A549 (cell line): Measurements from ENCODE around the gene HSCB. TPM values are rescaled to one million over a fixed set of nuclear protein-coding genes. Genes with fewer than 3 reads are reported as not detected.

Experiments used
- ATAC-seq, 2 experiments: fragments of 200-7000 bp in 1 of 2; fragments of >200 bp in 1 of 2; cut with Nextera tagmentation in 1 of 2; cut with Tn5 transposase in 1 of 2; 3 replicates each; pipeline versions ENCODE4 v1.8.0 to v1.9.1; 2018 to 2020; ENCODE audit warnings: mild to moderate bottlenecking in 1 of 2, moderate library complexity in 1 of 2
- CTCF ChIA-PET: fragments of 300-600 bp; sonication (Branson Sonifier 250); formaldehyde crosslinking; extraction: SDS; loops from one replicate; lab custom pipeline; 2021; ENCODE audit warnings: antibody characterized with exemption, inconsistent platforms; lab: Yijun Ruan, JAX
- POLR2A ChIA-PET: fragments of 350-600 bp; formaldehyde crosslinking; extraction: SDS; loops from one replicate; lab custom pipeline; 2021; ENCODE audit warnings: antibody characterized with exemption, inconsistent platforms; lab: Yijun Ruan, JAX
- DNase-seq, 2 experiments: peaks; one replicate each; pipeline versions ENCODE4 v3.0.0 to v3.0.0-alpha.2; 2011 to 2016; ENCODE audit warnings: low read depth in 1 of 2, low spot score in 1 of 2
- FAIRE-seq: peaks from 2 replicates; lab custom pipeline; 2011; peaks lifted over from hg19 to GRCh38; lab: Jason Lieb, UNC
- H3K27ac ChIP-seq, 2 experiments: fragments of >200 bp; sonication (Bioruptor Twin); formaldehyde crosslinking; 3 replicates each; pipeline ENCODE4 v1.5.1; 2016 to 2017
- H3K4me1 ChIP-seq: fragments of >200 bp; sonication (Bioruptor Twin); formaldehyde crosslinking; 3 replicates; pipeline ENCODE4 v1.6.1; 2016
- H3K4me2 ChIP-seq: fragments of >200 bp; sonication (Bioruptor Twin); formaldehyde crosslinking; 3 replicates; pipeline ENCODE4 v1.6.1; 2016
- H3K4me3 ChIP-seq: fragments of >200 bp; sonication (Bioruptor Twin); formaldehyde crosslinking; 3 replicates; pipeline ENCODE4 v1.5.1; 2016
- H3K9me3 ChIP-seq: fragments of >200 bp; sonication (Bioruptor Twin); formaldehyde crosslinking; 3 replicates; pipeline ENCODE4 v1.6.1; 2016
- CBX2 ChIP-seq: fragments of 200-600 bp; sonication (generic); IDR thresholded peaks from 2 replicates; pipeline ENCODE4 v1.6.1; 2016; ENCODE audit warnings: low read depth, mild to moderate bottlenecking, borderline replicate concordance
- CBX8 ChIP-seq: fragments of 200-600 bp; sonication (generic); IDR thresholded peaks from 2 replicates; pipeline ENCODE4 v1.6.1; 2016
- EHF ChIP-seq: fragments of 250-450 bp; sonication (Bioruptor Pico); IDR thresholded peaks from 2 replicates; pipeline ENCODE4 v1.5.0; 2020; ENCODE audit warnings: mild to moderate bottlenecking
- EHMT2 ChIP-seq: fragments of 200-600 bp; sonication (generic); IDR thresholded peaks from 2 replicates; pipeline ENCODE4 v1.6.1; 2016; ENCODE audit warnings: antibody characterized with exemption, low read depth, mild to moderate bottlenecking, moderate library complexity
- ELK1 ChIP-seq: fragments of 150-350 bp; IDR thresholded peaks from 2 replicates; pipeline ENCODE4 v1.6.1; 2014; ENCODE audit warnings: low read depth, mild to moderate bottlenecking, low read length
- FOSL2 ChIP-seq, 2 experiments: fragments of 450-650 bp in 1 of 2; fragments of >200 bp in 1 of 2; sonication (Bioruptor Twin) in 1 of 2; formaldehyde crosslinking; IDR thresholded peaks; 2 replicates each; pipeline versions ENCODE4 v1.5.0 to v1.6.1; 2016 to 2020; ENCODE audit warnings: mild to moderate bottlenecking in 1 of 2, moderate library complexity in 1 of 2
- HES2 ChIP-seq: fragments of >200 bp; sonication (Bioruptor Twin); formaldehyde crosslinking; IDR thresholded peaks from 2 replicates; pipeline ENCODE4 v1.6.1; 2016
- HEYL ChIP-seq: fragments of 250-450 bp; sonication (Bioruptor Pico); IDR thresholded peaks from 2 replicates; pipeline ENCODE4 v1.8.0; 2021; ENCODE audit warnings: mild to moderate bottlenecking, moderate library complexity
- HMGXB4 ChIP-seq: fragments of 250-450 bp; sonication (Bioruptor Pico); IDR thresholded peaks from 2 replicates; pipeline ENCODE4 v1.5.0; 2021; ENCODE audit warnings: mild to moderate bottlenecking, moderate library complexity, borderline replicate concordance
- JUN ChIP-seq, 2 experiments: fragments of >200 bp; sonication (Bioruptor Twin); formaldehyde crosslinking; IDR thresholded peaks; 2 replicates in 1 of 2; 3 replicates in 1 of 2; pipeline ENCODE4 v1.6.1; 2016 to 2017
- KDM1A ChIP-seq: fragments of 200-600 bp; sonication (generic); IDR thresholded peaks from 2 replicates; pipeline ENCODE4 v1.6.1; 2016; ENCODE audit warnings: low read depth, mild to moderate bottlenecking
- NFE2L2 ChIP-seq: fragments of 150-350 bp; conservative IDR thresholded peaks from 2 replicates; pipeline ENCODE4 v1.6.1; 2014; ENCODE audit warnings: low read length
- POLR2A ChIP-seq: IDR thresholded peaks from 2 replicates; pipeline ENCODE4 v1.6.1; 2012; ENCODE audit warnings: mild to moderate bottlenecking, low read length
- POLR2AphosphoS2 ChIP-seq: conservative IDR thresholded peaks from 2 replicates; pipeline ENCODE4 v1.6.1; 2012; ENCODE audit warnings: low read length, improper control_type of control experiment, inconsistent platforms
- RAD21 ChIP-seq, 2 experiments: fragments of >200 bp in 1 of 2; sonication (Bioruptor Twin) in 1 of 2; formaldehyde crosslinking in 1 of 2; IDR thresholded peaks in 1 of 2; conservative IDR thresholded peaks in 1 of 2; 2 replicates in 1 of 2; 3 replicates in 1 of 2; pipeline ENCODE4 v1.6.1; 2012 to 2018; ENCODE audit warnings: inconsistent platforms in 1 of 2
- RARB ChIP-seq: fragments of 250-450 bp; sonication (Bioruptor Pico); IDR thresholded peaks from 2 replicates; pipeline ENCODE4 v1.8.0; 2021; ENCODE audit warnings: mild to moderate bottlenecking, moderate library complexity
- RNF2 ChIP-seq: fragments of 200-600 bp; sonication (generic); IDR thresholded peaks from 2 replicates; pipeline ENCODE4 v1.6.1; 2016; ENCODE audit warnings: low read depth, mild to moderate bottlenecking, antibody characterized with exemption, moderate library complexity, borderline replicate concordance
- TFCP2L1 ChIP-seq: fragments of 250-450 bp; sonication (Bioruptor Pico); IDR thresholded peaks from 2 replicates; pipeline ENCODE4 v1.5.0; 2021; ENCODE audit warnings: mild to moderate bottlenecking
- ZC3H11A ChIP-seq: fragments of 450-650 bp; IDR thresholded peaks from 2 replicates; pipeline ENCODE4 v1.6.1; 2014; ENCODE audit warnings: antibody characterized with exemption, mild to moderate bottlenecking
- ZNF302 ChIP-seq: fragments of 250-450 bp; sonication (Bioruptor Pico); IDR thresholded peaks from 2 replicates; pipeline ENCODE4 v1.9.0; 2021; ENCODE audit warnings: inconsistent platforms, mild to moderate bottlenecking, moderate library complexity
- WGBS: methylation state at CpG from one replicate; pipeline ENCODE4 v1.1.6; 2017; ENCODE audit errors: missing lambda C conversion rate; 5-methylcytosine and 5-hydroxymethylcytosine counted together
- polyA plus RNA-seq, 4 experiments: library from polyadenylated mRNA; depleted of rRNA in 3 of 4; stranded (reverse); fragments of >200 nt; fragmentation: RNase III in 1 of 4; extraction: RNeasy Plus Mini Kit Qiagen cat#74134 plus additional on column Dnase treatment in 1 of 4; gene quantifications; 2 replicates in 3 of 4; 3 replicates in 1 of 4; pipeline ENCODE4 v1.2.3, GENCODE V29; 2011 to 2017
- TF ChIP-seq, protein P1 (sequence below): fragments of >200 bp; sonication (Bioruptor Twin); formaldehyde crosslinking; IDR thresholded peaks from 3 replicates; pipeline ENCODE4 v1.5.1; 2016
- TF ChIP-seq, protein P2 (sequence below): IDR thresholded peaks from 2 replicates; pipeline ENCODE4 v1.6.1; 2012
- TF ChIP-seq, protein P3 (sequence below): IDR thresholded peaks from 2 replicates; pipeline ENCODE4 v1.6.1; 2012; ENCODE audit warnings: low read depth, borderline replicate concordance
- TF ChIP-seq, protein P4 (sequence below): fragments of >200 bp; sonication (Bioruptor Twin); formaldehyde crosslinking; IDR thresholded peaks from 3 replicates; pipeline ENCODE4 v1.6.1; 2016

Gene HSCB
- polyA plus RNA-seq, 2 of the 4 experiments (the other 2 are of a cell fraction): 17.2 to 22.4 TPM

DNA sequence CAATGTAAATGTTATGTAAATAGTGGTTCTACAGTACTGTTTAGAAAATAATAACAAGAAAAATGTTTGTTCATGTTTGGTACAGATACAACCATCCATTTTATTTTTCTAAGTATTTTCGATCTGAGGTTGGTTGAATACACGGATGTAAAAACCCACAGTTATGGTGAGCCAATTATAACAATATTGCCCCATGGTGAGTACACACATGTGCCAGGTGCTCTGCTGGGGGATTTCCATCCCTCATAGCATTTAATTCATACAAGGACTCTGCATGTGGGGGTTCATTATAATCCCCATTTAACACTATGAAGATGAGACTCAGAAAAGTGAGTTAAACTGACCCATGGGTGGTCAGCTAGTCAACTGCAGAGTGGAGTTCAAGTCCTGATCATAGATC lies 38.9 kb upstream of the HSCB start:
- ATAC-seq (no peak), FAIRE-seq (no peak), DNase-seq (no peak)
- H3K4me2 ChIP-seq: no peak overlapping the region
- 98% methylated on average over 2 of the region's 2 CpGs for whole genome bisulfite sequencing
- ChIA-PET CTCF (no interaction called here), POLR2A (no interaction called here)
- H3K9me3 ChIP-seq: no peaks in the 10 kb centered on the region
- H3K27ac ChIP-seq: no peak overlapping the region
- H3K4me3 ChIP-seq: no peak overlapping the region
- TF ChIP-seq RAD21 (conservative IDR thresholded peaks at IDR 0.05 in 1 of 2, IDR thresholded peaks at IDR 0.05 in 1 of 2) (no peak), RARB (no peak), POLR2A (no peak), FOSL2 (IDR thresholded peaks at IDR 0.05) (no peak), FOSL2 (CRISPR knock-in tag; IDR thresholded peaks at IDR 0.05) (no peak)
- H3K4me1 ChIP-seq: no peaks in the 10 kb centered on the region

- Histone ChIP-seq H3K9me3 (no peaks in the 10 kb centered on the region), H3K4me3 (no peak overlapping the region), H3K27ac (no peak overlapping the region), H3K4me2 (no peak overlapping the region), H3K4me1 (no peaks in the 10 kb centered on the region)
- TF ChIP-seq HES2 (no peak), HEYL (CRISPR knock-in tag) (no peak), EHF (no peak), KDM1A (no peak), RARB (no peak)
- TF ChIP-seq, protein P1, sequence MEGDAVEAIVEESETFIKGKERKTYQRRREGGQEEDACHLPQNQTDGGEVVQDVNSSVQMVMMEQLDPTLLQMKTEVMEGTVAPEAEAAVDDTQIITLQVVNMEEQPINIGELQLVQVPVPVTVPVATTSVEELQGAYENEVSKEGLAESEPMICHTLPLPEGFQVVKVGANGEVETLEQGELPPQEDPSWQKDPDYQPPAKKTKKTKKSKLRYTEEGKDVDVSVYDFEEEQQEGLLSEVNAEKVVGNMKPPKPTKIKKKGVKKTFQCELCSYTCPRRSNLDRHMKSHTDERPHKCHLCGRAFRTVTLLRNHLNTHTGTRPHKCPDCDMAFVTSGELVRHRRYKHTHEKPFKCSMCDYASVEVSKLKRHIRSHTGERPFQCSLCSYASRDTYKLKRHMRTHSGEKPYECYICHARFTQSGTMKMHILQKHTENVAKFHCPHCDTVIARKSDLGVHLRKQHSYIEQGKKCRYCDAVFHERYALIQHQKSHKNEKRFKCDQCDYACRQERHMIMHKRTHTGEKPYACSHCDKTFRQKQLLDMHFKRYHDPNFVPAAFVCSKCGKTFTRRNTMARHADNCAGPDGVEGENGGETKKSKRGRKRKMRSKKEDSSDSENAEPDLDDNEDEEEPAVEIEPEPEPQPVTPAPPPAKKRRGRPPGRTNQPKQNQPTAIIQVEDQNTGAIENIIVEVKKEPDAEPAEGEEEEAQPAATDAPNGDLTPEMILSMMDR: no peak
- no peak for DNase-seq
- no peak for FAIRE-seq
- POLR2A ChIA-PET: no interaction called here
- CTCF ChIA-PET: interaction anchor here (0.7 kb wide), 1 partner anchor 19 kb away, joined by 3 read pairs; no protein-coding TSS in a partner anchor
- no peak for ATAC-seq
Observed at GRCh38 chr22:28703436-28703835, 38.4 kb upstream of the HSCB start.

DNA sequence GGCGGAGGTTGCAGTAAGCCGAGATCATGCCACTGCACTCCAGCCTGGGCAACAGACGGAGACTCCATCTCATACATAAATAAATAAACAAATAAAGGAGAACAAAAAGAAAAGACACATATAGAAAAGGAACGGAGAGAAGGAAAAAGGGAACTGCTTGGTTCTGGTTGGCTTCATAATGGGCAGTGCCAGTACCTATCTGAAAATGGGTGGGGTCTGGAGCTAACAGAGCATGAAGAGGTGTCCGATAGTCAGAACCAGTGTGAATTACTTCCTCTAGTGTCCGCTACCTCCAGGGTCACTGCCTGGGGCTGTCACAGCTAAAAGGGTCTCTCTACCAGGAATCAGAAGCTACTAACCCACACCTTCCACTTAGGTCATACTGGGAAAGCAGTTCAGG lies 35.0 kb upstream of the HSCB start:
- ATAC-seq: no peak
- FAIRE-seq: no peak
- CTCF ChIA-PET: no interaction called here
- Histone ChIP-seq H3K4me1 (peaks cover 27% of the 10 kb centered on the region), H3K27ac (no peak overlapping the region), H3K4me3 (no peak overlapping the region), H3K9me3 (no peaks in the 10 kb centered on the region), H3K4me2 (no peak overlapping the region)
- 88% methylated on average over 6 of the region's 6 CpGs for WGBS
- DNase-seq: no peak
- POLR2A ChIA-PET: no interaction called here
- TF ChIP-seq POLR2AphosphoS2: no peak
- TF ChIP-seq, protein P2, sequence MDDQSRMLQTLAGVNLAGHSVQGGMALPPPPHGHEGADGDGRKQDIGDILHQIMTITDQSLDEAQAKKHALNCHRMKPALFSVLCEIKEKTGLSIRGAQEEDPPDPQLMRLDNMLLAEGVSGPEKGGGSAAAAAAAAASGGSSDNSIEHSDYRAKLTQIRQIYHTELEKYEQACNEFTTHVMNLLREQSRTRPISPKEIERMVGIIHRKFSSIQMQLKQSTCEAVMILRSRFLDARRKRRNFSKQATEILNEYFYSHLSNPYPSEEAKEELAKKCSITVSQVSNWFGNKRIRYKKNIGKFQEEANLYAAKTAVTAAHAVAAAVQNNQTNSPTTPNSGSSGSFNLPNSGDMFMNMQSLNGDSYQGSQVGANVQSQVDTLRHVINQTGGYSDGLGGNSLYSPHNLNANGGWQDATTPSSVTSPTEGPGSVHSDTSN: no peak
- TF ChIP-seq ELK1: no peak
- no peak for TF ChIP-seq ZC3H11A
- TF ChIP-seq CBX8: no peak
- no peak for TF ChIP-seq EHMT2
- TF ChIP-seq JUN (IDR thresholded peaks at IDR 0.05): no peak
- no peak for TF ChIP-seq HMGXB4
- no peak for TF ChIP-seq CBX2
- TF ChIP-seq, protein P3, sequence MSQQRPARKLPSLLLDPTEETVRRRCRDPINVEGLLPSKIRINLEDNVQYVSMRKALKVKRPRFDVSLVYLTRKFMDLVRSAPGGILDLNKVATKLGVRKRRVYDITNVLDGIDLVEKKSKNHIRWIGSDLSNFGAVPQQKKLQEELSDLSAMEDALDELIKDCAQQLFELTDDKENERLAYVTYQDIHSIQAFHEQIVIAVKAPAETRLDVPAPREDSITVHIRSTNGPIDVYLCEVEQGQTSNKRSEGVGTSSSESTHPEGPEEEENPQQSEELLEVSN: no peak
- TF ChIP-seq EHF: no peak
- TF ChIP-seq RNF2: no peak
- TF ChIP-seq, protein P1: no peak
- TF ChIP-seq, protein P4, sequence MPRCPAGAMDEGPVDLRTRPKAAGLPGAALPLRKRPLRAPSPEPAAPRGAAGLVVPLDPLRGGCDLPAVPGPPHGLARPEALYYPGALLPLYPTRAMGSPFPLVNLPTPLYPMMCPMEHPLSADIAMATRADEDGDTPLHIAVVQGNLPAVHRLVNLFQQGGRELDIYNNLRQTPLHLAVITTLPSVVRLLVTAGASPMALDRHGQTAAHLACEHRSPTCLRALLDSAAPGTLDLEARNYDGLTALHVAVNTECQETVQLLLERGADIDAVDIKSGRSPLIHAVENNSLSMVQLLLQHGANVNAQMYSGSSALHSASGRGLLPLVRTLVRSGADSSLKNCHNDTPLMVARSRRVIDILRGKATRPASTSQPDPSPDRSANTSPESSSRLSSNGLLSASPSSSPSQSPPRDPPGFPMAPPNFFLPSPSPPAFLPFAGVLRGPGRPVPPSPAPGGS: no peak
- TF ChIP-seq ZNF302 (CRISPR knock-in tag): no peak
- no peak for TF ChIP-seq KDM1A
- TF ChIP-seq NFE2L2: no peak
- no peak for TF ChIP-seq TFCP2L1 (CRISPR knock-in tag)
